ENCODE measurements around the gene PLCL2. TPM values are rescaled to one million over a fixed set of nuclear protein-coding genes. Genes with fewer than 3 reads are reported as not detected.
"Not testable (repeated sequence)": the region's sequence is repeated elsewhere in the genome, so short reads cannot be mapped to it uniquely, and the experiment has no call there.

PLCL2 gene
- total RNA-seq, 4 donors from 2014 or later: 0.95 to 4.8 (median 2.2) TPM

GRCh38 chr3:17122758-17123157, 238.0 kb downstream of the PLCL2 start:
- Histone ChIP-seq H3K36me3 (no peaks in the 10 kb centered on the region), H3K27me3 (no peaks in the 10 kb centered on the region), H3K4me3 (no peak overlapping the region), H3K9me3 (no peaks in the 10 kb centered on the region), H3K4me1 (no peaks in the 10 kb centered on the region), H3K27ac (no peak overlapping the region)
- TF ChIP-seq, protein P1, sequence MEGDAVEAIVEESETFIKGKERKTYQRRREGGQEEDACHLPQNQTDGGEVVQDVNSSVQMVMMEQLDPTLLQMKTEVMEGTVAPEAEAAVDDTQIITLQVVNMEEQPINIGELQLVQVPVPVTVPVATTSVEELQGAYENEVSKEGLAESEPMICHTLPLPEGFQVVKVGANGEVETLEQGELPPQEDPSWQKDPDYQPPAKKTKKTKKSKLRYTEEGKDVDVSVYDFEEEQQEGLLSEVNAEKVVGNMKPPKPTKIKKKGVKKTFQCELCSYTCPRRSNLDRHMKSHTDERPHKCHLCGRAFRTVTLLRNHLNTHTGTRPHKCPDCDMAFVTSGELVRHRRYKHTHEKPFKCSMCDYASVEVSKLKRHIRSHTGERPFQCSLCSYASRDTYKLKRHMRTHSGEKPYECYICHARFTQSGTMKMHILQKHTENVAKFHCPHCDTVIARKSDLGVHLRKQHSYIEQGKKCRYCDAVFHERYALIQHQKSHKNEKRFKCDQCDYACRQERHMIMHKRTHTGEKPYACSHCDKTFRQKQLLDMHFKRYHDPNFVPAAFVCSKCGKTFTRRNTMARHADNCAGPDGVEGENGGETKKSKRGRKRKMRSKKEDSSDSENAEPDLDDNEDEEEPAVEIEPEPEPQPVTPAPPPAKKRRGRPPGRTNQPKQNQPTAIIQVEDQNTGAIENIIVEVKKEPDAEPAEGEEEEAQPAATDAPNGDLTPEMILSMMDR (IDR thresholded peaks at IDR 0.05): no peak
- no peak for TF ChIP-seq POLR2A (IDR thresholded peaks at IDR 0.05)
- WGBS, 2 donors: 67 to 76% methylated on average over 3 of the region's 3 CpGs
- DNase-seq: no peak
- intact Hi-C loops (cut with DNase I): no loop called here

DNA sequence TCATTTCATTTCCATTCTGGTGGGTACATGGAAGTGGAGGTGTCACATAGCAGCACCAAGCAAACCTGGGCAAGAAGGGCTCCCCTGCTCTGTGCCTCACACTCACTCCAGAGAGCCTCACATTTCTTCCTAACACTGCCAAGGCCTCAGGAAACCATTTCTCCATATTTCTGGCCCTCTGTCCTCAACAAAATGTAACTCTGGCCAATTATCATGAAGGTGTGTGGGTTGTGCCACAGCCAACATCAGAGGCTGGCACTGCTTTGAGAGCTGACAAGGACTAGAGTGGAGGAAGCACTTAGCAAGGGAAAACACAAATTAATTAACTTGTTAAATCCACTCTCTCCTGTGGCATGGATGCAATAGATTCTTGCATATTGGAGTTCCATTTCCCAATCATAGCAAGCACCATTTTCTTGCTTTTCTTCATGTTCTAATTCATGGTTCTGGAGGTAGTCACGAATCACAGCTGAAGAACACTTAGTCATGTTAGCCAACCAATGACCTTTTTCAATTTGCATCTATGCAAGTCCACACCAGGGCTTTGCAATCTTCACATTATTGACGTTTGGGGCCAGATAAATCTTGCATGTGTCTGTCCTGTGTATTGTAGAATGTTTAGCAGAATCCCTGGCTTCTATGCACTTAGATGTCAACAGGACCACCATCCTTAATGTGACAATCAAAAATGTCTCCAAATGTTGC, 241.1 kb downstream of the PLCL2 start:
- no peaks in the 10 kb centered on the region for H3K9me3 ChIP-seq
- intact Hi-C loops (cut with DNase I): no loop called here
- H3K4me1 ChIP-seq: no peaks in the 10 kb centered on the region
- H3K36me3 ChIP-seq: no peaks in the 10 kb centered on the region
- 57 to 61% methylated on average over 2 of the region's 2 CpGs for WGBS, 2 donors
- no peak for DNase-seq
- H3K27ac ChIP-seq: no peak overlapping the region
- TF ChIP-seq, protein P1 (IDR thresholded peaks at IDR 0.05): no peak
- no peak for TF ChIP-seq POLR2A (IDR thresholded peaks at IDR 0.05)
- no peaks in the 10 kb centered on the region for H3K27me3 ChIP-seq
- no peak overlapping the region for H3K4me3 ChIP-seq

DNA sequence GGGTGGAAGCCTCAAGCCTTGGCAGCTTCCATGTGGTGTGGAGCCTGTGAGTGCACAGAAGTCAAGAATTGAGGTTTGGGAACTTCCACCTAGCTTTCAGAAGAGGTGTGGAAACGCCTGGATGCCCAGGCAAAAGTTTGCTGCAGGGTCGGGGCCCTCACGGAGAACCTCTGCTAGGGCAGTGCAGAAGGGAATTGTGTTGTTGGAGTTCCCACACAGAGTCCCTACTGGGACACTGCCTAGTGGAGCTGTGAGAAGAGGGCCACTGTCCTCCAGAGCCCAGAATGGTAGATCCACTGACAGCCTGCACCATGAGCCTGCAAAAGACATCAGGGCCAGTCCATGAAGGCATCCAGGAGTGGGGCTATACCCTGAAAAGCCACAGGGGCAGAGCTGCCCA, 243.9 kb downstream of the PLCL2 start:
- H3K4me1 ChIP-seq; intact Hi-C loops (cut with DNase I); H3K27ac ChIP-seq; DNase-seq; H3K9me3 ChIP-seq; H3K4me3 ChIP-seq; H3K36me3 ChIP-seq; H3K27me3 ChIP-seq: not testable (repeated sequence)
- 81% methylated on average over 3 of the region's 3 CpGs; no CpG with 5 or more reads in 1 of the 2 donors for WGBS, 2 donors

DNA sequence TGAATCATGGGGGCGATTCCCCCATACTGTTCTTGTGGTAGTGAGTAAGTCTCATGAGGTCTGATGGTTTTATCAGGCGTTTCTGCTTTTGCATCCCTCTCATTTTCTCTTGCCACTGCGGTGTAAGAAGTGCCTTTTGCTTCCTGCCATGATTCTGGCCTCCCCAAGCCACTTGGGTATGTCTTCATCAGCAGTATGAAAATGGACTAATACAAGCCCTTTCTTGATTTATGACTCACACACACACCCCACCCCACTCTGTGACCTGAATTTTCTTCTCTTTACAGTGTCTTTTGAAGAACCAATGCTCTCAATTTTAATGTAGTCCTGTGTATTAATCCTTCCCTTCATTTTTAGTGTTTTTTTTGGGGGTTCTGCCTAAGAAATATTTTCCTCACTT, 244.8 kb downstream of the PLCL2 start:
- WGBS, 2 donors: 69 to 80% methylated on average over 3 of the region's 3 CpGs
- intact Hi-C loops (cut with DNase I): no loop called here
- no peak for DNase-seq

GRCh38 chr3:17130956-17131355, 246.2 kb downstream of the PLCL2 start:
- intact Hi-C loops (cut with DNase I): no loop called here
- H3K36me3 ChIP-seq: no peaks in the 10 kb centered on the region
- no peak overlapping the region for H3K27ac ChIP-seq
- no peaks in the 10 kb centered on the region for H3K9me3 ChIP-seq
- H3K4me3 ChIP-seq: no peak overlapping the region
- 62 to 100% methylated on average over 2 to 3 of the region's 3 CpGs for WGBS, 2 donors
- no peak for DNase-seq
- no peaks in the 10 kb centered on the region for H3K4me1 ChIP-seq
- no peaks in the 10 kb centered on the region for H3K27me3 ChIP-seq
- no peak for TF ChIP-seq POLR2A (IDR thresholded peaks at IDR 0.05)
- TF ChIP-seq, protein P1 (IDR thresholded peaks at IDR 0.05): no peak

More for the DNA sequence above, 244.8 kb downstream of the PLCL2 start:
- Histone ChIP-seq H3K9me3 (no peaks in the 10 kb centered on the region), H3K27ac (no peak overlapping the region), H3K36me3 (no peaks in the 10 kb centered on the region), H3K4me1 (no peaks in the 10 kb centered on the region), H3K4me3 (no peak overlapping the region), H3K27me3 (no peaks in the 10 kb centered on the region)
- TF ChIP-seq, protein P1 (IDR thresholded peaks at IDR 0.05): no peak
- no peak for TF ChIP-seq POLR2A (IDR thresholded peaks at IDR 0.05)
